H1 (cell line): ENCODE measurements around the gene VPS50. TPM values are rescaled to one million over a fixed set of nuclear protein-coding genes. Genes with fewer than 3 reads are reported as not detected.

Experiments
- CHD2 ChIP-seq: IDR thresholded peaks from 2 replicates; pipeline ENCODE4 v1.6.1; 2012; ENCODE audit warnings: low read length, improper control_type of control experiment
- JUND ChIP-seq: IDR thresholded peaks from 2 replicates; pipeline ENCODE4 v1.6.1; 2011; ENCODE audit warnings: mild to moderate bottlenecking, improper control_type of control experiment, low read length
- RAD21 ChIP-seq, 2 experiments: IDR thresholded peaks in 1 of 2; conservative IDR thresholded peaks in 1 of 2; 2 replicates each; pipeline ENCODE4 v1.6.1; 2011; ENCODE audit warnings: low read depth in 2 of 2, low read length in 2 of 2, improper control_type of control experiment in 1 of 2, inconsistent platforms in 1 of 2, mild to moderate bottlenecking in 1 of 2, moderate library complexity in 1 of 2
- RNF2 ChIP-seq: fragments of 200-900, 300-1000 bp; sonication (generic); IDR thresholded peaks from 2 replicates; pipeline ENCODE4 v1.7.1; 2016; ENCODE audit warnings: borderline replicate concordance, low read depth, mild to moderate bottlenecking, antibody characterized with exemption, low read length; ENCODE audit not compliant: poor library complexity, severe bottlenecking; ENCODE audit errors: missing control alignments
- TBP ChIP-seq: IDR thresholded peaks from 2 replicates; pipeline ENCODE4 v1.6.1; 2011; ENCODE audit warnings: low read depth, low read length, improper control_type of control experiment
- polyA plus RNA-seq, 7 experiments: library from polyadenylated mRNA; depleted of rRNA in 3 of 7; stranded (reverse) in 5 of 7; unstranded in 2 of 7; fragments of >200 nt in 5 of 7; fragments of 200-250 nt in 2 of 7; gene quantifications; 1 replicate in 5 of 7; 2 replicates in 1 of 7; 4 replicates in 1 of 7; pipeline versions ENCODE4 v1.2.1 to v1.2.3, GENCODE V29; 2011 to 2013; ENCODE audit warnings: missing spikeins in 2 of 7, mixed read lengths in 2 of 7
- total RNA-seq: library from RNA; stranded (reverse); fragmentation: NEBNext Ultra II Directional; extraction: Animal tissue kit (Norgen Biotek cat#: 25700); gene quantifications from 2 replicates; pipeline ENCODE4 v1.2.1, GENCODE V29; 2021
- TF ChIP-seq, protein P1 (sequence below): fragments of 300-600 bp; sonication (generic); IDR thresholded peaks from 2 replicates; pipeline ENCODE4 v1.7.1; 2012; ENCODE audit warnings: low read length, moderate library complexity, mild to moderate bottlenecking, inconsistent platforms; ENCODE audit not compliant: insufficient replicate concordance
- TF ChIP-seq, protein P2 (sequence below): IDR thresholded peaks from 2 replicates; pipeline ENCODE4 v1.6.1; 2012; ENCODE audit warnings: low read length, inconsistent platforms

The VPS50 gene
- total and polyA plus RNA-seq, 2 of the 8 experiments (the other 6 are each of a cell fraction or from before 2014, with no cell fraction given) = 3.7 to 9.3 TPM

GRCh38 chr7:93258661-93259060 is 26.5 kb downstream of the VPS50 start (continued):
- TF ChIP-seq, protein P1, sequence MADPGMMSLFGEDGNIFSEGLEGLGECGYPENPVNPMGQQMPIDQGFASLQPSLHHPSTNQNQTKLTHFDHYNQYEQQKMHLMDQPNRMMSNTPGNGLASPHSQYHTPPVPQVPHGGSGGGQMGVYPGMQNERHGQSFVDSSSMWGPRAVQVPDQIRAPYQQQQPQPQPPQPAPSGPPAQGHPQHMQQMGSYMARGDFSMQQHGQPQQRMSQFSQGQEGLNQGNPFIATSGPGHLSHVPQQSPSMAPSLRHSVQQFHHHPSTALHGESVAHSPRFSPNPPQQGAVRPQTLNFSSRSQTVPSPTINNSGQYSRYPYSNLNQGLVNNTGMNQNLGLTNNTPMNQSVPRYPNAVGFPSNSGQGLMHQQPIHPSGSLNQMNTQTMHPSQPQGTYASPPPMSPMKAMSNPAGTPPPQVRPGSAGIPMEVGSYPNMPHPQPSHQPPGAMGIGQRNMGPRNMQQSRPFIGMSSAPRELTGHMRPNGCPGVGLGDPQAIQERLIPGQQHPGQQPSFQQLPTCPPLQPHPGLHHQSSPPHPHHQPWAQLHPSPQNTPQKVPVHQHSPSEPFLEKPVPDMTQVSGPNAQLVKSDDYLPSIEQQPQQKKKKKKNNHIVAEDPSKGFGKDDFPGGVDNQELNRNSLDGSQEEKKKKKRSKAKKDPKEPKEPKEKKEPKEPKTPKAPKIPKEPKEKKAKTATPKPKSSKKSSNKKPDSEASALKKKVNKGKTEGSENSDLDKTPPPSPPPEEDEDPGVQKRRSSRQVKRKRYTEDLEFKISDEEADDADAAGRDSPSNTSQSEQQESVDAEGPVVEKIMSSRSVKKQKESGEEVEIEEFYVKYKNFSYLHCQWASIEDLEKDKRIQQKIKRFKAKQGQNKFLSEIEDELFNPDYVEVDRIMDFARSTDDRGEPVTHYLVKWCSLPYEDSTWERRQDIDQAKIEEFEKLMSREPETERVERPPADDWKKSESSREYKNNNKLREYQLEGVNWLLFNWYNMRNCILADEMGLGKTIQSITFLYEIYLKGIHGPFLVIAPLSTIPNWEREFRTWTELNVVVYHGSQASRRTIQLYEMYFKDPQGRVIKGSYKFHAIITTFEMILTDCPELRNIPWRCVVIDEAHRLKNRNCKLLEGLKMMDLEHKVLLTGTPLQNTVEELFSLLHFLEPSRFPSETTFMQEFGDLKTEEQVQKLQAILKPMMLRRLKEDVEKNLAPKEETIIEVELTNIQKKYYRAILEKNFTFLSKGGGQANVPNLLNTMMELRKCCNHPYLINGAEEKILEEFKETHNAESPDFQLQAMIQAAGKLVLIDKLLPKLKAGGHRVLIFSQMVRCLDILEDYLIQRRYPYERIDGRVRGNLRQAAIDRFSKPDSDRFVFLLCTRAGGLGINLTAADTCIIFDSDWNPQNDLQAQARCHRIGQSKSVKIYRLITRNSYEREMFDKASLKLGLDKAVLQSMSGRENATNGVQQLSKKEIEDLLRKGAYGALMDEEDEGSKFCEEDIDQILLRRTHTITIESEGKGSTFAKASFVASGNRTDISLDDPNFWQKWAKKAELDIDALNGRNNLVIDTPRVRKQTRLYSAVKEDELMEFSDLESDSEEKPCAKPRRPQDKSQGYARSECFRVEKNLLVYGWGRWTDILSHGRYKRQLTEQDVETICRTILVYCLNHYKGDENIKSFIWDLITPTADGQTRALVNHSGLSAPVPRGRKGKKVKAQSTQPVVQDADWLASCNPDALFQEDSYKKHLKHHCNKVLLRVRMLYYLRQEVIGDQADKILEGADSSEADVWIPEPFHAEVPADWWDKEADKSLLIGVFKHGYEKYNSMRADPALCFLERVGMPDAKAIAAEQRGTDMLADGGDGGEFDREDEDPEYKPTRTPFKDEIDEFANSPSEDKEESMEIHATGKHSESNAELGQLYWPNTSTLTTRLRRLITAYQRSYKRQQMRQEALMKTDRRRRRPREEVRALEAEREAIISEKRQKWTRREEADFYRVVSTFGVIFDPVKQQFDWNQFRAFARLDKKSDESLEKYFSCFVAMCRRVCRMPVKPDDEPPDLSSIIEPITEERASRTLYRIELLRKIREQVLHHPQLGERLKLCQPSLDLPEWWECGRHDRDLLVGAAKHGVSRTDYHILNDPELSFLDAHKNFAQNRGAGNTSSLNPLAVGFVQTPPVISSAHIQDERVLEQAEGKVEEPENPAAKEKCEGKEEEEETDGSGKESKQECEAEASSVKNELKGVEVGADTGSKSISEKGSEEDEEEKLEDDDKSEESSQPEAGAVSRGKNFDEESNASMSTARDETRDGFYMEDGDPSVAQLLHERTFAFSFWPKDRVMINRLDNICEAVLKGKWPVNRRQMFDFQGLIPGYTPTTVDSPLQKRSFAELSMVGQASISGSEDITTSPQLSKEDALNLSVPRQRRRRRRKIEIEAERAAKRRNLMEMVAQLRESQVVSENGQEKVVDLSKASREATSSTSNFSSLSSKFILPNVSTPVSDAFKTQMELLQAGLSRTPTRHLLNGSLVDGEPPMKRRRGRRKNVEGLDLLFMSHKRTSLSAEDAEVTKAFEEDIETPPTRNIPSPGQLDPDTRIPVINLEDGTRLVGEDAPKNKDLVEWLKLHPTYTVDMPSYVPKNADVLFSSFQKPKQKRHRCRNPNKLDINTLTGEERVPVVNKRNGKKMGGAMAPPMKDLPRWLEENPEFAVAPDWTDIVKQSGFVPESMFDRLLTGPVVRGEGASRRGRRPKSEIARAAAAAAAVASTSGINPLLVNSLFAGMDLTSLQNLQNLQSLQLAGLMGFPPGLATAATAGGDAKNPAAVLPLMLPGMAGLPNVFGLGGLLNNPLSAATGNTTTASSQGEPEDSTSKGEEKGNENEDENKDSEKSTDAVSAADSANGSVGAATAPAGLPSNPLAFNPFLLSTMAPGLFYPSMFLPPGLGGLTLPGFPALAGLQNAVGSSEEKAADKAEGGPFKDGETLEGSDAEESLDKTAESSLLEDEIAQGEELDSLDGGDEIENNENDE = no peak
- TF ChIP-seq RNF2 = no peak
- TF ChIP-seq, protein P2, sequence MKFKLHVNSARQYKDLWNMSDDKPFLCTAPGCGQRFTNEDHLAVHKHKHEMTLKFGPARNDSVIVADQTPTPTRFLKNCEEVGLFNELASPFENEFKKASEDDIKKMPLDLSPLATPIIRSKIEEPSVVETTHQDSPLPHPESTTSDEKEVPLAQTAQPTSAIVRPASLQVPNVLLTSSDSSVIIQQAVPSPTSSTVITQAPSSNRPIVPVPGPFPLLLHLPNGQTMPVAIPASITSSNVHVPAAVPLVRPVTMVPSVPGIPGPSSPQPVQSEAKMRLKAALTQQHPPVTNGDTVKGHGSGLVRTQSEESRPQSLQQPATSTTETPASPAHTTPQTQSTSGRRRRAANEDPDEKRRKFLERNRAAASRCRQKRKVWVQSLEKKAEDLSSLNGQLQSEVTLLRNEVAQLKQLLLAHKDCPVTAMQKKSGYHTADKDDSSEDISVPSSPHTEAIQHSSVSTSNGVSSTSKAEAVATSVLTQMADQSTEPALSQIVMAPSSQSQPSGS = no peak
- TF ChIP-seq RAD21 (IDR thresholded peaks at IDR 0.05 in 1 of 2, conservative IDR thresholded peaks at IDR 0.05 in 1 of 2; ENCODE audit: low read depth in 2 of 2, low read length in 2 of 2) = no peak
- TF ChIP-seq JUND = no peak
- TF ChIP-seq TBP = no peak
- no peak for TF ChIP-seq CHD2
- TF ChIP-seq, all 59 proteins: peak for 0
